OCI-LY7 (cell line): Measurements from ENCODE around the gene ZNF569. TPM values are rescaled to one million over a fixed set of nuclear protein-coding genes. Genes with fewer than 3 reads are reported as not detected.

Experiments
- BruUV-seq: library from RNA; stranded (reverse); fragments of 400-500 nt; replicated peaks from 2 replicates; lab custom pipeline; 2021; lab: Mats Ljungman, UMichigan
- CTCF ChIA-PET: fragments of 300-600 bp; sonication (Branson Sonifier 250); formaldehyde crosslinking; loops from one replicate; lab custom pipeline; 2022; ENCODE audit warnings: antibody characterized with exemption; ENCODE audit not compliant: unreplicated experiment; lab: Charles Lee
- POLR2A ChIA-PET: fragments of 300-600 bp; sonication (Branson Sonifier 250); formaldehyde crosslinking; loops from one replicate; lab custom pipeline; 2022; ENCODE audit warnings: antibody characterized with exemption; lab: Charles Lee
- DNase-seq: peaks from one replicate; pipeline ENCODE4 v3.0.0-alpha.2; 2015; ENCODE audit warnings: low spot score
- H2AFZ ChIP-seq: fragments of 200-600 bp; sonication (generic), shearing (Covaris generic); 2 replicates; pipeline ENCODE4 v1.6.1; 2014; ENCODE audit warnings: mild to moderate bottlenecking, antibody characterized with exemption, low read length, moderate library complexity
- H3K27ac ChIP-seq: fragments of 200-600 bp; sonication (generic); 2 replicates; pipeline ENCODE4 v1.5.1; 2014; ENCODE audit warnings: mixed run types, low read depth, mild to moderate bottlenecking, moderate library complexity, low read length, inconsistent platforms; ENCODE audit not compliant: poor library complexity, severe bottlenecking
- H3K36me3 ChIP-seq: fragments of 200-600 bp; sonication (generic); 2 replicates; pipeline ENCODE4 v1.6.1; 2014; ENCODE audit warnings: mild to moderate bottlenecking, antibody characterized with exemption, low read length, moderate library complexity, mixed read lengths; ENCODE audit not compliant: insufficient read depth
- H3K4me1 ChIP-seq: fragments of 200-600 bp; sonication (generic); 2 replicates; pipeline ENCODE4 v1.5.1; 2014; ENCODE audit warnings: mild to moderate bottlenecking, low read length; ENCODE audit not compliant: insufficient read depth, poor library complexity, severe bottlenecking
- H3K4me2 ChIP-seq: fragments of 200-600 bp; sonication (generic); 2 replicates; pipeline ENCODE4 v1.6.1; 2014; ENCODE audit warnings: mild to moderate bottlenecking, low read length
- H3K4me3 ChIP-seq: fragments of 200-600 bp; sonication (generic); 2 replicates; pipeline ENCODE4 v1.5.1; 2014; ENCODE audit warnings: mild to moderate bottlenecking, low read depth, low read length; ENCODE audit not compliant: poor library complexity, severe bottlenecking
- H3K79me2 ChIP-seq: fragments of 200-600 bp; sonication (generic); 2 replicates; pipeline ENCODE4 v1.6.1; 2016; ENCODE audit warnings: low read depth, mild to moderate bottlenecking, low read length, moderate library complexity, mixed read lengths; ENCODE audit not compliant: insufficient read depth
- H3K9me2 ChIP-seq: fragments of 200-600 bp; sonication (generic); 2 replicates; pipeline ENCODE4 v1.6.1; 2016; ENCODE audit warnings: mild to moderate bottlenecking, low read length, mixed read lengths; ENCODE audit not compliant: insufficient read depth
- H3K9me3 ChIP-seq: fragments of 200-600 bp; sonication (generic); 2 replicates; pipeline ENCODE4 v1.6.1; 2014; ENCODE audit warnings: mild to moderate bottlenecking, mixed run types, low read length, mixed read lengths
- H4K20me1 ChIP-seq: fragments of 200-600 bp; sonication (generic); 2 replicates; pipeline ENCODE4 v1.6.1; 2014; ENCODE audit warnings: mild to moderate bottlenecking, antibody characterized with exemption, low read length, moderate library complexity, mixed read lengths; ENCODE audit not compliant: insufficient read depth
- EZH2phosphoT487 ChIP-seq: fragments of 200-600 bp; sonication (generic); IDR thresholded peaks from 2 replicates; pipeline ENCODE4 v1.6.1; 2018; ENCODE audit warnings: low read depth, borderline replicate concordance, mild to moderate bottlenecking, mixed run types, antibody characterized with exemption, low read length, moderate library complexity, mixed read lengths
- intact Hi-C: fragments of 100-400 bp; cut with micrococcal nuclease; formaldehyde crosslinking; loops from one replicate; pipeline ENCODE4 v1.10.0; 2022; ENCODE audit not compliant: unreplicated experiment
- total RNA-seq, 2 experiments: library from RNA; depleted of rRNA in 1 of 2; stranded (reverse); fragments of >200 nt in 1 of 2; shearing (Covaris generic) in 1 of 2; gene quantifications; 2 replicates each; pipeline ENCODE4 v1.2.3, GENCODE V29; 2014 to 2022
- TF ChIP-seq, protein P1 (sequence below): fragments of 200-600 bp; sonication (generic); conservative IDR thresholded peaks from 2 replicates; pipeline ENCODE4 v1.5.1; 2014; ENCODE audit warnings: mild to moderate bottlenecking, antibody characterized with exemption, low read length, moderate library complexity, mixed read lengths

ZNF569 gene
- total RNA-seq, 2 experiments from 2014 or later: 10.5 to 12.2 TPM

DNA sequence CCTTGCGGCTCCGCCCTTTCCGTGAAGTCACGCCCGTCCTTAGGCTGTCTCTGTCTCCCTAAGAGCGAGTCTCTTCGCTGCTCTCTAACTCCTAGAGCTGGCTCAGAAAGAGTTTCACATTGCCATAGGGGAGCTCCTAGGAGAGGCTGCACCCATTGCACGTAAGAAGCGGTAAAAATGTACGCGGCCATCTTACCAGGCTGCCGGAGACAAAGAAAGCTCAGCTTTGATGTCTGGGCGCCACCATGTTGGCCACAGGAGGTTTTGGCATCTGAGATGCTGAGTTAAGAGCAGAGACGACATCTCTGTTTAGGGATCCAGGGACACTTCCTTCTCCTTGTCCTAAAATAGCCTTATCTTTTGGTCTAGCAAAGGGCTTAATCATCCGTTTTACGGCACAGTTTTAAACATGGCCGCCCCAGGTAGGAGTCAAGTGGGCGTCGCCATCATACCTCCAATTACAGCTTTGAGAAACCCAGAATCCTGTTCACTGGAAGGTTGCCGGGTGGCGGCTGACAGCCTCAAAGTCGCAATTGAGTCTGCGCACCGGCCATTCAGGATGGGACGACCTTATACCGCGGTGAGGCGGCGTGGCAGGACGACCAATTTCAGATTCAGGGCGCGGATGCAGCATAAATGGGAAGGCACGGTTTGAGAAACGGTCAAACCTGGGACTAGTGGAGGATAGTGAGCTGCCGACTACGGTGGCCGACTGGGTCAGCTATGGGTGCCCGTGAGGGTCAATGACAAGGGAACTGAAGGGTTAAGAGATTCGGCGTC, 39.3 kb upstream of the ZNF569 start, which contains the start of gene ZNF793:
Gene ZNF793 (plus strand): TSS at position 553 of the 780 bp plus-strand sequence. CDS start 16,501 bp downstream, outside the sequence.
- Histone ChIP-seq H3K79me2 (no peaks in the 10 kb centered on the region), H3K4me3 (peak within 1 kb of the TSS; percentile 51), H3K4me2 (peak within 1 kb of the TSS; percentile 54), H4K20me1 (no peaks in the 10 kb centered on the region), H3K4me1 (no peaks in the 10 kb centered on the region), H3K9me3 (no peaks in the 10 kb centered on the region), H2AFZ (peak within 1 kb of the TSS; percentile 73), H3K9me2 (no peaks in the 10 kb centered on the region), H3K27ac (no peak within 1 kb of the TSS), H3K36me3 (no peaks in the 10 kb centered on the region)
- POLR2A ChIA-PET: no interaction called here
- CTCF ChIA-PET: no interaction called here
- TF ChIP-seq EZH2phosphoT487: no peak
- TF ChIP-seq, protein P1, sequence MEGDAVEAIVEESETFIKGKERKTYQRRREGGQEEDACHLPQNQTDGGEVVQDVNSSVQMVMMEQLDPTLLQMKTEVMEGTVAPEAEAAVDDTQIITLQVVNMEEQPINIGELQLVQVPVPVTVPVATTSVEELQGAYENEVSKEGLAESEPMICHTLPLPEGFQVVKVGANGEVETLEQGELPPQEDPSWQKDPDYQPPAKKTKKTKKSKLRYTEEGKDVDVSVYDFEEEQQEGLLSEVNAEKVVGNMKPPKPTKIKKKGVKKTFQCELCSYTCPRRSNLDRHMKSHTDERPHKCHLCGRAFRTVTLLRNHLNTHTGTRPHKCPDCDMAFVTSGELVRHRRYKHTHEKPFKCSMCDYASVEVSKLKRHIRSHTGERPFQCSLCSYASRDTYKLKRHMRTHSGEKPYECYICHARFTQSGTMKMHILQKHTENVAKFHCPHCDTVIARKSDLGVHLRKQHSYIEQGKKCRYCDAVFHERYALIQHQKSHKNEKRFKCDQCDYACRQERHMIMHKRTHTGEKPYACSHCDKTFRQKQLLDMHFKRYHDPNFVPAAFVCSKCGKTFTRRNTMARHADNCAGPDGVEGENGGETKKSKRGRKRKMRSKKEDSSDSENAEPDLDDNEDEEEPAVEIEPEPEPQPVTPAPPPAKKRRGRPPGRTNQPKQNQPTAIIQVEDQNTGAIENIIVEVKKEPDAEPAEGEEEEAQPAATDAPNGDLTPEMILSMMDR: no peak
- intact Hi-C loops: no loop called here
- BruUV-seq: no TSS peak
- DNase-seq: peak; percentile 5

DNA sequence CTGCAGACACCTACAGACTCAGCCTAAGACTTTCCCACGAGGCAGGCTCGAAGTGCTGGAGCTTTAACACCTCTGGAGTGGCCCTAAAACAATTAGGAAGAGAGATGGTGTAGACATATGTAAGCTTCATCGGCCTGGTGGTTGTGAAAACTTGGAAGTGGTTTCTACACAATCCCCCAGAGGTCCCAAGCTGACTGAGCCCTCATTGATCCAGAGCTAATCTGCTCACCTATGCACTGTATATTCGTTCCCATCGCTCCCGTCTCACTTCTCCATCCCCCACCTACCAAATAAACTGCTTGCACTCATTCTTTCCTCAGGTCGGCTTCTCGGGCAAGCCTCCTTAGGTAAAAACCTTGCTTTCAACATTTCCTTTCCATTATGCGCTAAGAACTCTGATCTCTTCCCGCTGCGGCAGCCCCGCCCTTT, 38.7 kb upstream of the ZNF569 start:
- Histone ChIP-seq H3K9me3 (no peaks in the 10 kb centered on the region), H4K20me1 (no peaks in the 10 kb centered on the region), H3K4me3 (peak overlapping the region; percentile 51), H3K79me2 (no peaks in the 10 kb centered on the region), H3K36me3 (no peaks in the 10 kb centered on the region), H3K27ac (no peak overlapping the region), H3K9me2 (no peaks in the 10 kb centered on the region), H3K4me1 (no peaks in the 10 kb centered on the region), H2AFZ (peak overlapping the region; percentile 73), H3K4me2 (peak overlapping the region; percentile 54)
- POLR2A ChIA-PET: no interaction called here
- intact Hi-C loops: no loop called here
- CTCF ChIA-PET: no interaction called here
- DNase-seq: no peak
- no peak for TF ChIP-seq EZH2phosphoT487
- TF ChIP-seq, protein P1: no peak
- BruUV-seq: no TSS peak

DNA sequence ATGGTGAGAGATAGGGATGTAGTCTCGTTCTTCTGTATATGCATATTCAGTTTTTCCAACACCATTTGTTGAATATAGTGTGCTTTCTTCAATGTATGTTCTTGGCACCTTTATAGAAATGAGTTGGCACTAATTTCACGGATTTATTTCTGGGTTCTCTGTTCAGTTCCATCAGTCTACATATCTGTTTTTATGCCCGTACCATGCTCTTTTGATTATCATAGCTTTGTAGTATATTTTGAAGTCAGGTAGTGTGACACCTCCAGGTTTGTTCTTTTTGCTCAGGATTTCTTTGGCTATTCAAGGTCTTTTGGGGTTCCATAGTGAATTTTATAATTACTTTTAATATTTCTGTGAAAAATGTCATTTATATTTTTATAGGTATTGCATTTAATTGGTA, 25.0 kb upstream of the ZNF569 start:
- Histone ChIP-seq H3K36me3 (no peaks in the 10 kb centered on the region), H3K9me2 (no peaks in the 10 kb centered on the region), H3K79me2 (no peaks in the 10 kb centered on the region), H3K27ac (no peak overlapping the region), H3K4me2 (no peak overlapping the region), H3K4me3 (no peak overlapping the region), H2AFZ (no peak overlapping the region), H3K4me1 (no peaks in the 10 kb centered on the region), H3K9me3 (peaks cover 29% of the 10 kb centered on the region), H4K20me1 (no peaks in the 10 kb centered on the region)
- TF ChIP-seq EZH2phosphoT487: no peak
- TF ChIP-seq, protein P1: no peak
- intact Hi-C loops: no loop called here
- ChIA-PET CTCF (no interaction called here), POLR2A (no interaction called here)
- no TSS peak for BruUV-seq
- no peak for DNase-seq
